Measurements from ENCODE around the gene ADPRHL1.

ADPRHL1 gene

GRCh38 chr13:113364311-113364889, 88.9 kb downstream of the ADPRHL1 start:
- TF ChIP-seq CTCF (IDR thresholded peaks at IDR 0.05) = no peak
- peaks cover 82% of the 10 kb centered on the region for H3K27me3 ChIP-seq
- H3K36me3 ChIP-seq = no peaks in the 10 kb centered on the region
- H3K4me3 ChIP-seq (ENCODE audit: low read depth in 1 of 2, low read length in 1 of 2) = no peak overlapping the region
- peaks cover 0 to 6% of the 10 kb centered on the region in 2 experiments for H3K4me1 ChIP-seq (ENCODE audit: control insufficient read depth in 1 of 2, insufficient read depth in 1 of 2, low read depth in 1 of 2, low read length in 1 of 2)
- no peaks in the 10 kb centered on the region for H3K9me3 ChIP-seq
- no peak overlapping the region for H3K27ac ChIP-seq

- H3K4me3 ChIP-seq (ENCODE audit: low read depth in 1 of 2, low read length in 1 of 2) = no peak overlapping the region
- no peak for TF ChIP-seq CTCF (IDR thresholded peaks at IDR 0.05)
Measured at GRCh38 chr13:113361406-113361805, 91.9 kb downstream of the ADPRHL1 start.

DNA sequence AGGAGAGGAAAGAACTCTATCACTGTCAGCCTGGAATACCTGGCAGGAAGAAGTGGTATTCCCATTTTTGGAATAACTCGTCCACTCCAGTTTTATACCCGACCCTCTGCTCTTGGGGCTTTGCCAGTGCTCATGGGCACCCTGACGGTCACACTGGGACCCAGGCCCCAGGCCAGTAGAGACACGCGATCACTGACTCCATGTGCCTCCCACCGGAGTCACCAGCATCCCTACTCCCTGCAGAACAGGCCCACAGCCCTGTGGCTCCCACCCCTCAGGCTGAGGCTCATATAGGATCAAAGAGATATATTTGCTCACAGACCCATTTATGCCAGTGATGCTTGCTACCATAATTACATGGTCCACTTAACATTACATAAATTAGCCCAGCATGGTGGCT, 92.8 kb downstream of the ADPRHL1 start:
- H3K4me1 ChIP-seq (ENCODE audit: control insufficient read depth in 1 of 2, insufficient read depth in 1 of 2, low read depth in 1 of 2, low read length in 1 of 2) = peaks cover 0 to 6% of the 10 kb centered on the region in 2 experiments
- H3K4me3 ChIP-seq (ENCODE audit: low read depth in 1 of 2, low read length in 1 of 2) = no peak overlapping the region
- H3K36me3 ChIP-seq = no peaks in the 10 kb centered on the region
- H3K27ac ChIP-seq = no peak overlapping the region
- H3K9me3 ChIP-seq = no peaks in the 10 kb centered on the region
- peaks cover 80% of the 10 kb centered on the region for H3K27me3 ChIP-seq
- TF ChIP-seq CTCF (IDR thresholded peaks at IDR 0.05) = no peak

More at GRCh38 chr13:113361406-113361805, 91.9 kb downstream of the ADPRHL1 start:
- H3K27ac ChIP-seq = no peak overlapping the region
- H3K9me3 ChIP-seq = no peaks in the 10 kb centered on the region
- H3K36me3 ChIP-seq = no peaks in the 10 kb centered on the region
- H3K27me3 ChIP-seq = peaks cover 90% of the 10 kb centered on the region
- H3K4me1 ChIP-seq (ENCODE audit: control insufficient read depth in 1 of 2, insufficient read depth in 1 of 2, low read depth in 1 of 2, low read length in 1 of 2) = peaks cover 0 to 6% of the 10 kb centered on the region in 2 experiments

DNA sequence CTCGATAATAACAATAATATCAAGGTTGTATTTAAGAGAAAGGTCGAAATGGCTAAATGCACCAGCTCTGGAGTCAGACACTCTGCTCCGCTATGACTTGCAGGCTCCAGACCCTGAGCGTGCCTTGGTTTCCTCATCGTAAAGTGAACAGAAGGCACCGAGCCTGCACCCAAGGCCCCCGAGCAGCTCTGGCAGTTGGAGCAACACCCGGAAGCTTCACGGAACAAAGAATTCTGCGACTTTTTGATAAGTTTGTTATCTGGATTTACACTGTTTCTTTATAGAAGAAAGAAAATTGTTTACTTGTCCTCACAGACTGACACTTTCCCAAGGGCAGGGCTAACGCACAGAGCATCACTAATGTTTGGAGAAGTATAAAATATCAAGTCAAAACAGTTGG, 93.7 kb downstream of the ADPRHL1 start:
- H3K27ac ChIP-seq = no peak overlapping the region
- H3K4me3 ChIP-seq (ENCODE audit: low read depth in 1 of 2, low read length in 1 of 2) = no peak overlapping the region
- H3K36me3 ChIP-seq = no peaks in the 10 kb centered on the region
- H3K27me3 ChIP-seq = peaks cover 72% of the 10 kb centered on the region
- TF ChIP-seq CTCF (IDR thresholded peaks at IDR 0.05) = no peak
- H3K9me3 ChIP-seq = no peaks in the 10 kb centered on the region
- H3K4me1 ChIP-seq (ENCODE audit: control insufficient read depth in 1 of 2, insufficient read depth in 1 of 2, low read depth in 1 of 2, low read length in 1 of 2) = peaks cover 0 to 6% of the 10 kb centered on the region in 2 experiments

- H3K27ac ChIP-seq = no peak overlapping the region
Measured at GRCh38 chr13:113358653-113359190, 94.6 kb downstream of the ADPRHL1 start.

More at GRCh38 chr13:113358653-113359190, 94.6 kb downstream of the ADPRHL1 start:
- peaks cover 0 to 4% of the 10 kb centered on the region in 2 experiments for H3K4me1 ChIP-seq (ENCODE audit: control insufficient read depth in 1 of 2, insufficient read depth in 1 of 2, low read depth in 1 of 2, low read length in 1 of 2)
- H3K27me3 ChIP-seq = peaks cover 63% of the 10 kb centered on the region
- H3K4me3 ChIP-seq (ENCODE audit: low read depth in 1 of 2, low read length in 1 of 2) = no peak overlapping the region
- no peaks in the 10 kb centered on the region for H3K9me3 ChIP-seq
- TF ChIP-seq CTCF (IDR thresholded peaks at IDR 0.05) = no peak
- no peaks in the 10 kb centered on the region for H3K36me3 ChIP-seq

All from neutrophil (primary cell).